SK-N-SH (cell line): ENCODE measurements around the gene MBD6. TPM values are rescaled to one million over a fixed set of nuclear protein-coding genes. Genes with fewer than 3 reads are reported as not detected.

Source experiments
- CTCF ChIA-PET: fragments of 300-600, 350-600 bp; formaldehyde crosslinking; extraction: SDS; loops from one replicate; lab custom pipeline; 2021; lab: Yijun Ruan, JAX
- POLR2A ChIA-PET: fragments of 350-600 bp; sonication (Branson Sonifier 250); formaldehyde crosslinking; extraction: SDS; loops from one replicate; lab custom pipeline; 2020; ENCODE audit warnings: antibody characterized with exemption, inconsistent platforms; lab: Yijun Ruan, JAX
- DNase-seq: peaks from one replicate; pipeline ENCODE4 v3.0.0; 2012
- H2AFZ ChIP-seq: fragments of 200-600 bp; sonication (generic); 2 replicates; pipeline ENCODE4 v1.8.1; 2016; ENCODE audit warnings: antibody characterized with exemption, mild to moderate bottlenecking, low read depth
- H3F3A ChIP-seq: fragments of 200-600 bp; sonication (generic); replicated peaks from 2 replicates; pipeline ENCODE3; 2016; ENCODE audit warnings: antibody characterized with exemption, mild to moderate bottlenecking; ENCODE audit not compliant: insufficient read depth
- H3K27ac ChIP-seq, 2 experiments: fragments of 200-500 bp in 1 of 2; fragments of 200-600 bp in 1 of 2; sonication (Bioruptor generic) in 1 of 2; sonication (generic), shearing (Covaris generic) in 1 of 2; 2 replicates each; pipeline versions ENCODE4 v1.5.1 to v1.6.1; 2014 to 2016; ENCODE audit warnings: low read depth in 2 of 2, inconsistent platforms in 1 of 2, low read length in 1 of 2, mild to moderate bottlenecking in 1 of 2, mixed read lengths in 1 of 2
- H3K27me3 ChIP-seq: fragments of 200-600 bp; sonication (generic), shearing (Covaris generic); 2 replicates; pipeline ENCODE4 v1.6.1; 2016; ENCODE audit warnings: mixed run types; ENCODE audit not compliant: insufficient read depth
- H3K36me3 ChIP-seq, 2 experiments: fragments of 200-500 bp in 1 of 2; fragments of 200-600 bp in 1 of 2; sonication (Bioruptor generic) in 1 of 2; sonication (generic) in 1 of 2; replicated peaks in 1 of 2; 2 replicates each; pipeline versions ENCODE3 to v1.5.1; 2014 to 2016; ENCODE audit warnings: low read length in 1 of 2, mild to moderate bottlenecking in 1 of 2; ENCODE audit not compliant: insufficient read depth in 2 of 2, control insufficient read depth in 1 of 2
- H3K4me1 ChIP-seq, 2 experiments: fragments of 200-500 bp in 1 of 2; fragments of 200-600 bp in 1 of 2; sonication (Bioruptor generic) in 1 of 2; sonication (generic), shearing (Covaris generic) in 1 of 2; 2 replicates each; pipeline versions ENCODE4 v1.5.1 to v1.6.1; 2014 to 2016; ENCODE audit warnings: low read depth in 1 of 2, low read length in 1 of 2, mixed run types in 1 of 2; ENCODE audit not compliant: insufficient read depth in 2 of 2, control insufficient read depth in 1 of 2
- H3K4me2 ChIP-seq: fragments of 200-600 bp; sonication (generic), shearing (Covaris generic); 2 replicates; pipeline ENCODE4 v1.6.1; 2017; ENCODE audit warnings: mixed run types
- H3K4me3 ChIP-seq, 2 experiments: fragments of 200-500 bp in 1 of 2; fragments of 200-600 bp in 1 of 2; sonication (Bioruptor generic) in 1 of 2; sonication (generic), shearing (Covaris generic) in 1 of 2; 2 replicates each; pipeline versions ENCODE4 v1.5.1 to v1.8.1; 2014 to 2016; ENCODE audit warnings: low read depth in 2 of 2, inconsistent platforms in 1 of 2, low read length in 1 of 2, mild to moderate bottlenecking in 1 of 2, mixed read lengths in 1 of 2, moderate library complexity in 1 of 2
- H3K79me2 ChIP-seq: fragments of 200-600 bp; sonication (generic); 2 replicates; pipeline ENCODE4 v1.8.1; 2017; ENCODE audit warnings: mild to moderate bottlenecking; ENCODE audit not compliant: insufficient read depth
- H3K9ac ChIP-seq: fragments of 200-600 bp; sonication (generic); 2 replicates; pipeline ENCODE4 v1.6.1; 2017; ENCODE audit warnings: mixed run types
- H3K9me2 ChIP-seq: fragments of 200-600 bp; sonication (generic); 2 replicates; pipeline ENCODE4 v1.6.1; 2017; ENCODE audit warnings: mixed run types
- H3K9me3 ChIP-seq: fragments of 200-600 bp; sonication (generic); 2 replicates; pipeline ENCODE4 v1.6.1; 2017; ENCODE audit warnings: mixed run types, mild to moderate bottlenecking, moderate library complexity
- H4K20me1 ChIP-seq: fragments of 200-600 bp; sonication (generic); 2 replicates; pipeline ENCODE4 v1.6.1; 2017; ENCODE audit warnings: mild to moderate bottlenecking, mixed run types; ENCODE audit not compliant: insufficient read depth
- CHD2 ChIP-seq: fragments of 150-350 bp; IDR thresholded peaks from 2 replicates; pipeline ENCODE4 v1.6.1; 2018; ENCODE audit warnings: low read length; ENCODE audit not compliant: partially characterized antibody
- CTCF ChIP-seq: fragments of 200-600 bp; sonication (generic); IDR thresholded peaks from 2 replicates; pipeline ENCODE4 v1.6.1; 2017; ENCODE audit warnings: antibody characterized with exemption, mild to moderate bottlenecking, moderate library complexity
- ELF1 ChIP-seq: IDR thresholded peaks from 2 replicates; pipeline ENCODE4 v1.4.0; 2012
- FOXJ3 ChIP-seq: sonication (generic); formaldehyde crosslinking; IDR thresholded peaks from 2 replicates; pipeline ENCODE4 v1.5.1; 2020; ENCODE audit warnings: mild to moderate bottlenecking, missing genetic modification reagents
- MAX ChIP-seq: IDR thresholded peaks from 2 replicates; pipeline ENCODE4 v1.4.0; 2012; ENCODE audit warnings: low read depth
- MXI1 ChIP-seq: IDR thresholded peaks from 2 replicates; pipeline ENCODE4 v1.6.1; 2012; ENCODE audit warnings: mild to moderate bottlenecking, low read depth, low read length, improper control_type of control experiment
- POLR2AphosphoS5 ChIP-seq: IDR thresholded peaks from 2 replicates; pipeline ENCODE4 v1.6.1; 2012; ENCODE audit warnings: low read depth, low read length
- RAD21 ChIP-seq: IDR thresholded peaks from 2 replicates; pipeline ENCODE4 v1.6.1; 2012; ENCODE audit warnings: mild to moderate bottlenecking, low read length
- SIN3A ChIP-seq: IDR thresholded peaks from 2 replicates; pipeline ENCODE4 v1.6.1; 2012; ENCODE audit warnings: low read depth, mild to moderate bottlenecking, low read length, moderate library complexity, borderline replicate concordance
- TAF1 ChIP-seq: IDR thresholded peaks from 2 replicates; pipeline ENCODE4 v1.6.1; 2012; ENCODE audit warnings: low read depth, mild to moderate bottlenecking, low read length, moderate library complexity, borderline replicate concordance
- USF2 ChIP-seq: fragments of 150-350 bp; IDR thresholded peaks from 2 replicates; pipeline ENCODE4 v1.6.1; 2017; ENCODE audit warnings: antibody characterized with exemption, low read length, low read depth, borderline replicate concordance
- ZBTB33 ChIP-seq: IDR thresholded peaks from 2 replicates; pipeline ENCODE4 v1.4.0; 2012; ENCODE audit warnings: low read depth, borderline replicate concordance
- WGBS: methylation state at CpG from one replicate; pipeline ENCODE4 v1.1.6; 2017; ENCODE audit warnings: low lambda C conversion rate; 5-methylcytosine and 5-hydroxymethylcytosine counted together
- polyA plus RNA-seq, 3 experiments: library from polyadenylated mRNA; depleted of rRNA; stranded (reverse); fragments of >200 nt; gene quantifications; 2 replicates each; pipeline ENCODE4 v1.2.3, GENCODE V29; 2012

Gene MBD6
- polyA plus RNA-seq, 1 of the 3 experiments (the other 2 are of a cell fraction): 8.6 TPM

- Histone ChIP-seq H3K9me3 (no peaks in the 10 kb centered on the region), H2AFZ (peak within 1 kb of the TSS; percentile 93)
- TF ChIP-seq TAF1 (peak; percentile 37; the same call in 1 of the 2 replicates), RAD21 (peak; percentile 24), ZBTB33 (peak; percentile 98), MXI1 (0 out of 2 replicates have a peak, but pooled peaks have one; percentile 21), FOXJ3 (CRISPR knock-in tag) (no peak), POLR2AphosphoS5 (peak; percentile 61; the same call in 1 of the 2 replicates), MAX (no peak), USF2 (no peak), CHD2 (peak; percentile 100), ELF1 (peak; percentile 34; the same call in 1 of the 2 replicates), SIN3A (peak; percentile 93; the same call in 1 of the 2 replicates), CTCF (peak; percentile 25)
- TF ChIP-seq, all 33 proteins: peak for 9
These were observed 24.0 kb downstream of the MBD6 start, which contains the start of gene DCTN2 for GRCh38 chr12:57546438-57547287. DCTN2 (minus strand) TSS chr12:57547192; CDS start chr12:57547063, 129 bp downstream.

More at GRCh38 chr12:57546438-57547287, 24.0 kb downstream of the MBD6 start, which contains the start of gene DCTN2:
- peak; percentile 97 for DNase-seq
- Histone ChIP-seq H3K4me3 (peak within 1 kb of the TSS; percentile 84 to 86), H3F3A (peaks cover 22% of the 10 kb centered on the region), H3K79me2 (peaks cover 70% of the 10 kb centered on the region), H3K4me2 (peak within 1 kb of the TSS; percentile 97), H3K27ac (peak within 1 kb of the TSS; percentile 55 to 67; a peak in 3 of 4 replicates), H3K4me1 (peaks cover 16 to 23% of the 10 kb centered on the region in 2 experiments), H3K36me3 (peaks cover 6 to 22% of the 10 kb centered on the region in 2 experiments), H3K27me3 (no peaks in the 10 kb centered on the region), H3K9ac (peak within 1 kb of the TSS; percentile 95), H4K20me1 (peaks cover 17% of the 10 kb centered on the region), H3K9me2 (no peaks in the 10 kb centered on the region)
- POLR2A ChIA-PET: interaction anchor here (0.5 to 2.6 kb wide), 6 partner anchors 9 to 1364 kb away, joined by 3 to 13 read pairs (median 4); partner anchors contain the start of genes ARHGEF25 and DDIT3
- CTCF ChIA-PET: interaction anchor here (1.0 to 2.3 kb wide), 7 partner anchors 11 to 309 kb away, joined by 3 to 10 read pairs (median 4); partner anchors contain the start of genes B4GALNT1 and DDIT3
- WGBS: 2% methylated on average over 39 of the region's 56 CpGs
